Measurements from ENCODE around the gene SECISBP2L. TPM values are rescaled to one million over a fixed set of nuclear protein-coding genes. Genes with fewer than 3 reads are reported as not detected.

The SECISBP2L gene
- total RNA-seq, 1 donor from 2014 or later = 40.9 TPM

- intact Hi-C loops (cut with DNase I) = no loop called here
- DNase-seq (ENCODE audit: low spot score) = no peak
These were observed 21.4 kb downstream of the SECISBP2L start for GRCh38 chr15:49024840-49025239.

- intact Hi-C loops (cut with DNase I) = no loop called here
- no peak for DNase-seq (ENCODE audit: low spot score)
These were observed 22.9 kb downstream of the SECISBP2L start for GRCh38 chr15:49023354-49023753.

GRCh38 chr15:49015896-49016295 is 30.4 kb downstream of the SECISBP2L start:
- DNase-seq (ENCODE audit: low spot score) = no peak
- intact Hi-C loops (cut with DNase I) = no loop called here

GRCh38 chr15:48999314-48999713 is 46.9 kb downstream of the SECISBP2L start:
- intact Hi-C loops (cut with DNase I) = no loop called here
- no peak for DNase-seq (ENCODE audit: low spot score)

- no peak for DNase-seq (ENCODE audit: low spot score)
- intact Hi-C loops (cut with DNase I) = no loop called here
These were observed 50.0 kb downstream of the SECISBP2L start for GRCh38 chr15:48996276-48996675.

GRCh38 chr15:48993380-48993779 is 52.9 kb downstream of the SECISBP2L start:
- intact Hi-C loops (cut with DNase I) = no loop called here
- no peak for DNase-seq (ENCODE audit: low spot score)

GRCh38 chr15:48992545-48992944 is 53.7 kb downstream of the SECISBP2L start:
- intact Hi-C loops (cut with DNase I) = no loop called here
- DNase-seq (ENCODE audit: low spot score) = no peak

- DNase-seq (ENCODE audit: low spot score) = no peak
- intact Hi-C loops (cut with DNase I) = no loop called here
These were observed 54.1 kb downstream of the SECISBP2L start for GRCh38 chr15:48992096-48992495.

GRCh38 chr15:48989170-48989569 is 57.1 kb downstream of the SECISBP2L start:
- no peak for DNase-seq (ENCODE audit: low spot score)
- intact Hi-C loops (cut with DNase I) = no loop called here

- intact Hi-C loops (cut with DNase I) = no loop called here
- no peak for DNase-seq (ENCODE audit: low spot score)
These were observed 59.1 kb downstream of the SECISBP2L start for GRCh38 chr15:48987142-48987541.

GRCh38 chr15:48986240-48986639 is 60.0 kb downstream of the SECISBP2L start:
- DNase-seq (ENCODE audit: low spot score) = no peak
- intact Hi-C loops (cut with DNase I) = no loop called here

- DNase-seq (ENCODE audit: low spot score) = no peak
- intact Hi-C loops (cut with DNase I) = no loop called here
These were observed 60.7 kb downstream of the SECISBP2L start for GRCh38 chr15:48985516-48985915.

GRCh38 chr15:48984811-48985352 is 61.4 kb downstream of the SECISBP2L start:
- no peak for DNase-seq (ENCODE audit: low spot score)
- intact Hi-C loops (cut with DNase I) = no loop called here

GRCh38 chr15:48984021-48984710 is 62.1 kb downstream of the SECISBP2L start:
- intact Hi-C loops (cut with DNase I) = no loop called here
- DNase-seq (ENCODE audit: low spot score) = no peak

- intact Hi-C loops (cut with DNase I) = no loop called here
- DNase-seq (ENCODE audit: low spot score) = no peak
These were observed 62.9 kb downstream of the SECISBP2L start for GRCh38 chr15:48983300-48983699.

GRCh38 chr15:48981941-48982340 is 64.3 kb downstream of the SECISBP2L start:
- no peak for DNase-seq (ENCODE audit: low spot score)
- intact Hi-C loops (cut with DNase I) = no loop called here

GRCh38 chr15:48978638-48979037 is 67.6 kb downstream of the SECISBP2L start:
- intact Hi-C loops (cut with DNase I) = no loop called here

GRCh38 chr15:48976444-48977088 is 69.7 kb downstream of the SECISBP2L start:
- intact Hi-C loops (cut with DNase I) = no loop called here
- DNase-seq (ENCODE audit: low spot score) = no peak

More at GRCh38 chr15:48978638-48979037, 67.6 kb downstream of the SECISBP2L start:
- DNase-seq (ENCODE audit: low spot score) = no peak

- DNase-seq (ENCODE audit: low spot score) = peak; percentile 88
- intact Hi-C loops (cut with DNase I) = loop anchor here (2.0 kb wide), 1 partner anchor 99 kb away; no protein-coding TSS in a partner anchor
These were observed 70.5 kb downstream of the SECISBP2L start for GRCh38 chr15:48975472-48976419.

GRCh38 chr15:48974882-48975281 is 71.4 kb downstream of the SECISBP2L start:
- intact Hi-C loops (cut with DNase I) = loop anchor here (2.0 kb wide), 1 partner anchor 98 kb away; no protein-coding TSS in a partner anchor
- no peak for DNase-seq (ENCODE audit: low spot score)
